Hepatic stellate cell (primary cell): ENCODE data around the gene PMPCA.

Experiments
- DNase-seq: peaks from one replicate; pipeline ENCODE4 v3.0.0; 2011; ENCODE audit warnings: low spot score

PMPCA gene

DNA sequence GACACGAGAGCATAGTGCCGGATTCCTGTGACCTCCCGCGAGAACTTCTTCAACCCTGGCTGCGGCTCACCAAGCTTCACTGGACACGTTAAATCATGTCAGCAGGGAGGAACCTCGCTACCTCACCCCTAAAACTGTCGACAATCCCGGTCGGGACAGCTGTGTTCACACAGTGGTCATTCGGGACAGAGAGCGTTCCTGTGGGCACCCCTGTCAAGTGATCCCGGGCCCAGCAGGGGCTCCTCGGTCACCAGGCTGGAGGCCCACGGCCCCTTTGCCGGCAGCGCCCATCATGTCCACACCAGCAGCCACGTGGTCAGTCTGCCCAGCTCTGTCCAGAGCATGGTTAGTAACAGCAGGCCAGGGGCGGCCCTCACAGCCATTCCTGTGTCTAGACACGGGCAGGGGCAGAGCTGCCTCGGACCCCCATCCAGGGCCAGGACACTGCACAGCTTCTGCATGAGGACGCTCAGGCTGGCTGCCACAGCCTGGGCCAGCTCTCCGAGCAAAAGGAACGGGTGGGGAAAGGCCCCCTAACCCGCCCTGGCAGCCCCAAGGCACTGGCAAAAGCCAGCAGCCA lies 25.7 kb downstream of the PMPCA start:
- no peak for DNase-seq

- DNase-seq, result no peak
Measured at GRCh38 chr9:136437430-136437829, 27.0 kb downstream of the PMPCA start.

DNA sequence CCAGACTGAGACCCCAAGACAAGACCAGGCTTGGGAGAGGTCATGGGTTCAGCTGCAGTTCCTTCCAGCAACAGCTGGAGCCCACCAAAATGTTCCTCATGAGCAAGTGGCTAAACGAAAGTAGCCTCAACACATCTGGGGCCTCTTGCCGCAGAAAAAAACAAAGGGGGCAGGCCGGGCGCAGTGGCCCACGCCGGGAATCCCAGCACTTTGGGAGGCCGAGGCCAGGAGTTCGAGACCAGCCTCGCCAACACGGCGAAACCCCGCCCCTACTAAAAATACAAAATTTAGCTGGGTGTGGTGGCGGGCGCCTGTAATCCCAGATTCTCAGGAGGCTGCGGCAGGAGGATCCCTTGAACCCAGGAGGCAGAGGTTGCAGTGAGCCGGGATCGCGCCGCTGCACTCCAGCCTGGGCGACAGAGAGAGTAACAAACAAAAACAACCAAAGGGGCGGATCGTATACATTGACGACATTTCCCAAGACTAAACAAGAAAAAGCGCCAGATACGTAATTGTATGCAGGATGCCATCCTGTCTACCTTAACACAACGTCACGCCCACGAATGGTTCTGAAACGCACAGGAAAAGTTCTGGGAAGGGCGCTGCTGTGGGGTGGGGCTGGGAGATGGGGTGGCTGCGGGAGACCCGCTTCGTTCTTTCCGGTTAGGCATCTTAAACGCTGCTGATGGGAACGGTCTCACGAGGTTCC lies 27.5 kb downstream of the PMPCA start:
- peak; percentile 37 for DNase-seq

- DNase-seq, result peak; percentile 61
Measured at GRCh38 chr9:136438548-136439480, 28.4 kb downstream of the PMPCA start.

GRCh38 chr9:136439481-136440408 lies 29.3 kb downstream of the PMPCA start, which contains the start of gene INPP5E:
INPP5E (minus strand) TSS chr9:136439845; CDS start chr9:136439419, 426 bp downstream.
- DNase-seq, result peak; percentile 93

- DNase-seq, result no peak
Measured at GRCh38 chr9:136441191-136441680, 30.8 kb downstream of the PMPCA start.

DNA sequence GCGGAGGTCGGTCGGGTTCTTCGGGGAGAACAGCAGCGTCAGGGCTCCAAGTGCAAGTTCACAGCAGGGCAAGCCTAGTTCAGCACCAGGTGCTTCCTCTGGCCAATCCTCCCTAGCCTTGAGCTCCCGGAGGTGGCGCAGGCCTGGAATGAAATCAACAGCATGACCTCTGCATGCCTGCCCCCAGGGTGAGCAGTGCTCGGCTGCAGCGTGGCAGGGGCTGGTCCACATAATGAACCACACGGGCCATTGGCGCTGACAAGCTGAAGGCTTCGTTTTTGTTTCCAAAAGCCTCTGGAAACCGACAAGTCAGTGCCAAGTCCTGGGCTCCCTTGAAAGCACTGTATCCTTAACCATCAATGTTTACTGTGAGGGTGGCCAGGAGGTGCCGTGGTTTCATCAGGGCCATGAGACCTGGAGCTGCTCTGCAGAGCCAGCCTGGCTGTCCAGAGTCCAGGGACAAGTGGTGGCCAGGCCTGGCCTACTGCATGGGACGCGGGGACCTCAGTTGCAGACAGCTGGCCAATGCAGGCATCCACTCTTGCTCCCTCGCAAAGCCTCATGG lies 31.3 kb downstream of the PMPCA start:
- DNase-seq, result no peak

DNA sequence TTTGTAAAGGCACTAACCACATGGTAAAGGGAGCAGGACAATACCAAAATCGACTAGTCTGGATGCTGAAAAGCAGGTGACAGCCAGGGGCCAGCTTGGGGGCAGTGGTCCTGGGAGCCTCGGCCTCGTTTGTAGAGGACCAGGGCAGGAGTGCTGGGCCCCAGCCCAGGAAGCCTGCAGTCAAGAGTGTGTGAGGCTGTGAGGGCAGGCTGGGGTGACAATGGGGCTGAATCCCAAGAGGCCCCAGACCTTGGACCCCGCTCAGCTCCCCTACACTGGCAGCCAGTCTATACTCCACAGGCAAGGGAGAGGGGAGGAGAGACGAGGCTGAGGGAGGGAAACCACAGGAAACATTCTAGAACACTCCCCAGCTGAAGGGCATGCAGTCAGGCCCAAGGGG lies 31.8 kb downstream of the PMPCA start:
- no peak for DNase-seq

DNA sequence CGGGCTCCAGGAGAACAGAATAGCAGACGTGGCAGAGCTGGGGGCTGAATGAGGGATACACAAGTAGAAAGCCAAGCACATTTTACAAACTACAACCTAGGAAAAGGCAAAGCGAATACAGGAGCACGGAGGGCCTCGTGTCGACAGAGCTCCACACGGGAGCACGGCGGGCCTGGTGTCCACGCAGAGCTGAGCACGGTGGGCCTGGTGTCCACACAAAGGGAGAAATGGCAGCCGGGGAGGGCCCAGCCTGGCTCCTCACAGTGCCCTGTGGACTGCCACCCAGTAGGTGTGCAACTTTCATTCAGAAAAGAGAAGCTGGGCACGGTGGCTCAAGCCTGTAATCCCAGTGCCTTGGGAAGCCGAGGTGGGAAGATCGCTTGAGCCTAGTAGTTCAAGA lies 32.6 kb downstream of the PMPCA start:
- DNase-seq, result no peak

DNA sequence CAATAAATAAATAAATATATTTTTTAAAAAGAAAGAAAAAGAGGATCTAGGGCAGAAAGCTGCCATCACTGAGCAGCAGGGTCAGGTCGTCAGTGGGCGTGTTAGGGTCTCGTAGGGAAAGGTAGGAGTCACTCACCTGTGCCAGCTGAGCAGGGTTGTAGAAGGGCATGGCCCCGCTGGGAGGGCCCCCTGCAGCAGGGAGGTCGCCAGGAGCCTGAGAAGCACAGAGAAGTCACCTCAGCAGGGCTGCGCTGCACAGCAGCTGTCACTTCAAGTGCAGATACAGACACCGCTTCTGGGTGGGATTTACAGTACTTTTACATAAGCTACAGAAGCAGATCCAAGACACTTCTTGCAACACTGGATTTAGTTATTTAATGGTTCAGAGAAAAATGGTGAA lies 33.2 kb downstream of the PMPCA start:
- DNase-seq, result no peak

DNA sequence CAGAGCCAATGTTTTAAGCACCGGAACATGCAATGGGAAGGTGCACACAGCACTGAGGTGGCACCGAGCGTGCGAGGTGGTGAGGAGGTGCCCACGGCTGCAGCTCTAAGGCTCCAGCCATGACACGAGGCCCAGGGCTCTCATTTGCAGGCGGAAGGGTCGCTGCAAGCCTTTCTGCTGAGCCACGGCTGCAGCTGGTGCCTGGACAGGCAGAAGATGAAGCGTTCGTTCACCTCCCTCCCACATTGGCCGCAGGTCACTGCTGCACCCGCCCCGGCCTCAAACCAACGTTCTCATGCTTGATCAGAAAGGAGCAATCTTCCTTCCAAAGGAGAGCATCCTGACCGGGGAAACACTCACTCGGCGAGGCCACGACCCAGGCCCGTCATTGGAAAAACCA lies 33.6 kb downstream of the PMPCA start:
- DNase-seq, result no peak

DNA sequence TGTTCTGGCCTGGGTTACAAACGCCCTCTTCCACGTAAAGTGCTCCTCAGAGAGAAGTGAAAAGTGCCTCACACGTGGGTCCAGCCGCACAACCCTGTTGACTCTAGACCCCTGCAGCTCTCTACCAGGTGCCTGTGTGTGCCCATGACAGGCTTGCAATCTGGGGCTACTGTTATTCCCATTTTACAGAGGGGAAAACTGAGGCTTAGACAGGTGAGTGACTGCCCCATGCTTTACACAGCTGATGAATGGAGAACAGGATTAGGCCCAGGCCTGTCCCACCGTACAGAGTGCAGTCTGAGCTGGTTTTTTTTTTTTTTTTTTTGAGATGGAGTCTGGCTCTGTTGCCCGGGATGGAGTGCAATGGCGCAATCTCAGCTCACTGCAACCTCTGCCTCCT lies 35.3 kb downstream of the PMPCA start:
- no peak for DNase-seq

DNA sequence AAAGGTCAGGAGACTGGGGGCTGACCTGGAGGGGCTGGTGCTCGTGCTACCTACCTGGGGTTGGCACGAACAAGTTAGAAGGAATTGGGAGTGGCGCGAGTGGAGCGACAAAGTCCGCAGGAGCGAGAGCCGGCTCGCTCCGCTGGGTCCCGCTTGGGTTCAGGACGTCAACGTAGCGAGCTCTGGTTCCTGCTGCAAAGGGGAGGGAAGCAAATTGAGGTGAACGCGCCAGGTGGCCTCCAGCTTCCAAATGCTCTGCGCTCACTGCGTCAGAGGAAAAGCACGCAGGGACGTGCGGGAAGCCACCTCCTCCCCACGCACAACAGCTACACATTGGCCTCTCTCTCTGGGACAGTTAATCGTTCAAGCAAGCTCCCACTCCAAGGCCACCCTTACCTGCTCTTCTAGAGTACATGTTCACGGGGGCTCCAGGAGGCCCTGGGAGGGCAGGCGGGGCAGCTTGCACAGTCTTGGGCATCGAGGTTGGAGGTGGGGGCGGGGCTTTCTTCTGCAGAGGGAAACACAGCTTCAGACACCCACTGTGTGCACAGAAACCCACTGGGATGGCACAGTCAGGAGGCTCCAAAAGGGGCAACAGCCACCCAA lies 36.8 kb downstream of the PMPCA start:
- no peak for DNase-seq

- no peak for DNase-seq
Measured at GRCh38 chr9:136448655-136449054, 38.2 kb downstream of the PMPCA start.

GRCh38 chr9:136451221-136451877 lies 40.9 kb downstream of the PMPCA start:
- no peak for DNase-seq

DNA sequence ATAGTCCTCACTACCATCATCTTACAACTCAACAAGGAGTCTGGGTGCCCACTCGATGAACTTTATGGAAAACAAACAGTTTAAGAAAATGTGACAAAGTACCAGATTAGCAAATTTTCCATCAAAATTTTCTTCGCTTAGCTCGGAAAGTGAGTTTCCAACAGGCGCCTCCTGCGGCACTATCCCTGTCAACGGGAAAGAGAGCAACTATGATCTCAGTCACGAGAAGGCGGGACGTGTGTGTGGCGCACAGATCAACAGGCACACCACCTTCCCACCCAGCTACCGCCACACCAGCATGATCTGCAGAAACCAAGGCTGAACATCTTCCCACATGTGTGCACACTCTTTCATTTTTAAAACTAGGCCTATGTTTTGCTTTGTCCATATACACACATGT lies 42.9 kb downstream of the PMPCA start:
- no peak for DNase-seq

DNA sequence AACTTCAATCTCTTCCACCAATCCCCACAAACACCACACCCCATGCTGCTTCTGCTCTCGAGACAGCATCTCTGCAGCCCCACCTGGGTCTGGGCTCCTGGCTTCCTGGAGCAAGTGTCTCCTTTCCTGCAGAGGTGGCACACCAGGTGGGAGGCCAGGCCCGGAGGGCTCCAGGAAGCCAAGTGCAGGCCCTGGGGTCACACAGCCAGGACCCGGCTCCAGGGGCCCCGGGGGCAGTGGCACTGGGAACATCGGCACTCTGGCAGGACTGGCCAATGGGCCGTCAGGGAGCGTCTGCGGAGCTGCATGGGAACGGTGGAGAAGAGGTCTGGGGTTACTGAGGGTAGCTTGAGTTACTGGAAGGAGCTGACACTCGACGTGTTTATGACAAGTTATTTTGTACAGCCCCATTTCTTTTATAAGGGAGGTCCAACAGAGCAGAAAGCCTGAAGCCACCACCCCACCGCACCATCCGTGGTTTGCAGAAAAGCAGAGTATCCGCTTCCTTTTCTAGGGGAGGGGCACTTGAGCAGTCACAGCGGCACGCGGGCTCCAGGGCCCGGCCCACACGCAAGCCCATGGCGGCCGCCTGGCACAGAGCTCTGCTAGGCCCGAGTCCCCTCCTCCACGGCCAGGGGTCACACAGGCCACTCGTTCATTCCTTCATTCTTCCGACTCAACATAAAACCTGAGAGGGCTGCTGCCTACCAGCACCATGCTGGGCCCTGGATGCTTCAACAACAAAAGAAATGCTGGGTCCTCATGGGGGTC lies 43.8 kb downstream of the PMPCA start:
- no peak for DNase-seq

DNA sequence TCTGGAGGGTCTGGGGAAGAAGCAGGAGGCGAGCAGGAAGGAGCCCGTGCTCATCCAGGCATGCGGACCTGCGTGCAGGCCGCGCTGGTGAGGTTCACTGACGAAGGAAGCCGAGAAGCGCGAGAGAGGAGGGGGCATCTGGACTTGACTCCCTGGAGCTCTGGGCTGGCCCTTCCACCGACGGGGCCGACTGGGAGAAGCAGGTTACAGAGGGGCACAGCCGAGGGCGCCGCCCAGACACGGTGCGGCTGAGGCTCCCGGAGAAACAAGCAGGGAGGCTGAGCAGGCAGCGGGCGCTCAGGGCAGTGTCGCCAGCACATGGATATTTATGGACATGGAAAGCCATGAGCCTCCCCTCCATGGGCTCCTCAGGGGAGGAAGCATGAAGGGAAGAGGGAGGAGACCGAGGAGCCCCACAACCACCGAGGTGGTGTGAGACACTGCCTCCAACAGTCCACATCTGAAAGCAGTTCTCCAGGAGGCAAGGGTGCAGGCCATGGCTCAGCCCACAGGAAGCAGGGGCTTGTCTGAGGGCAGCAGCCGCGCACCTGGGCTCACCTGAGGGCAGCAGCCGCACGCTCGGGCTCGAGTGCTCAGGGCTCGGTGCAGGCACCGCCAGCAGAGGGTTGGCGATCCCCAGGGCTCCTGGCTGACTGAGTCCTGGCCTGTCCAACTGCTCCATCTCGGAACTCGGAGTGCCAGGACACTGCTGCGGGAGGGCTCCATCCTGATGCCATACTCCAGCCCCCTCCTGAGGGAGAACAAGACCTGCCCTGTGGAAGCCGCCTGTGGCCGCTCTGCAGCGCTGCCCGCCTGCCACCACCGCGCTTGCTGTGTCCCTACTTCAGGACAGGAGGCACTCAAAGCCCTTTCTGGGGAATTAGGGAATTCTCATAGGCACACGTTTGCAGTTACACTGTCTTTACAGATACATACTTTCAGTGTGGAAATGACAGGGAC lies 44.9 kb downstream of the PMPCA start:
- DNase-seq, result no peak
